GM12872 (cell line): Measurements from ENCODE around the gene GABRG3.

Source experiments
- CTCF ChIP-seq: IDR thresholded peaks from 3 replicates; pipeline ENCODE4 v1.5.1; 2011; ENCODE audit warnings: low read depth, mild to moderate bottlenecking, low read length, moderate library complexity; ENCODE audit not compliant: insufficient read depth

Gene GABRG3

DNA sequence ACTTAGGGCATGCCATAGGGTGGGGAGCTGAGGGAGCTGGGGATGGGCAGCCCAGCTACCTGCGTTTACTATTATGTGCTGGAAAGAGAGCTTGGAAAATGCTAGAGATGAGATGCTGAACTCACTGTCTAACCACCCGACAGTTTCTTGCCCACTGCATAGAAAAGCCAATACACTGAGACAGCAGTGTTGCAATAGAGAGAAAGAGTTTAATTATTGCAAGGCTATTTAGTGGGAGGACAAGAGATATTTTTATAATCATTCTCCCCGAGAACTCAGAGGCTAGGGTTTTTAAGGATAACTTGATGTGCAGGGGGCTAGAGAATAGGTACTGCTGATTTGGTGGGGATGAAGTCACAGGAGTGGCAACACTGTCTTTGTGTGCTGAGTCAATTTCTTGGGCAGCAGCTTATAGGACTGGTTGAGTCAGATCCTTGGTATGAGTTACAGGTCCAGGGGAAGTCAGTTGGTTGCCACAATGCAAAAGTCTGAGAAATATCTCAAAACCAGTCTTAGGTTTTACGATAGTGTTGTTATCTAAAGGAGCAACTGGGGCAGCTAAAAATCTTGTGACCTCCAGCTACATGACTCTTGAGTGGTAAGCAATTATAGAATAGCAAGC, 205.9 kb downstream of the GABRG3 start:
- TF ChIP-seq CTCF: no peak

GRCh38 chr15:27179789-27180188, 208.8 kb downstream of the GABRG3 start:
- no peak for TF ChIP-seq CTCF

- TF ChIP-seq CTCF: no peak
These were observed 211.7 kb downstream of the GABRG3 start for GRCh38 chr15:27182561-27183110.

DNA sequence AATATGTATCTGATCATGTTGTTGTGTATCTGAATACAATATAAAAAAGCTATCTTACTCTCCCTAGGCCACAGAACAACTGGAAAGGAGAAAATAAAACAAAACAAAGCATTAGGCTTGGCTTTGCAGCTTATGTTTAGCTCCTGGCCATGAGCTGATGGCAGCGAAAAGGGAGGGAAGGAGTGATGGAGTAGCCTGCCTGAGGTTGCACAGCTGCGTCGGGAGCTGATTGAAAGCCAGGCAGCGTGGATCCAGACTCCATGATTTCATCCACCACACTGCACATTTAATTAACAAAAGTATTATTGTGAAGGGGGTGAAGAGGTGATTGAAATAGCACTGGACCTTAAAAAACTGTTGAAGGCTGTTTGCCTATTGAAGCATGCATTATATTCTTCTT, 212.2 kb downstream of the GABRG3 start:
- TF ChIP-seq CTCF: no peak

- TF ChIP-seq CTCF: no peak
These were observed 225.7 kb downstream of the GABRG3 start for GRCh38 chr15:27196691-27197090.

DNA sequence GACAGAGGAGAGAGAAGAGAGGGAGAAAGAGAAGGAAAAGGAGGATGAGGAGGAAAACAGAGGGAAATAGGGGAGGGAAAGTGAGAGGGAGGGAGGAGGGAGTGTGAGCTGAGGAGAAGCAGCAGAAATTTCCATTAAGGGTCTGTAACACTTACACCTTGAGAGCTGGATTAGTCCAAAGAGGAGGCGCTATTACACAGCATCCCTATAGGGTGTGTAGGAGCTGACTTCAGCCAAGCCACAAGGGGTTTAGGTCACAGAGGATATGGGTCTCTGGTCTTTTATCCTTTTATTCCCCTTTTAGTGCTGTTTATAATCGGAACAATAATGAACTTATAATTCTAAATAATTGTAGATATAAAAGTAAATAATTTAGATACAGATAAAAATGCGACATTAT, 230.4 kb downstream of the GABRG3 start:
- no peak for TF ChIP-seq CTCF

GRCh38 chr15:27210176-27210575, 239.2 kb downstream of the GABRG3 start:
- no peak for TF ChIP-seq CTCF

- no peak for TF ChIP-seq CTCF
These were observed 243.1 kb downstream of the GABRG3 start for GRCh38 chr15:27214032-27214431.
